SU-DHL-6 (cell line): ENCODE results near the gene SLF2.
A peak's percentile ranks its signal among the peaks of the same experiment; 100 is the strongest.

Experiments
- H2AFZ ChIP-seq: fragments of 200-600 bp; sonication (generic); 2 replicates; pipeline ENCODE4 v1.6.1; 2014; ENCODE audit warnings: low read depth, mild to moderate bottlenecking, moderate library complexity, mixed read lengths, antibody characterized with exemption, low read length; ENCODE audit not compliant: severe bottlenecking
- H3F3A ChIP-seq: fragments of 200-600 bp; shearing (Covaris generic); 2 replicates; pipeline ENCODE4 v1.6.0; 2016; ENCODE audit warnings: antibody characterized with exemption, mild to moderate bottlenecking; ENCODE audit not compliant: insufficient read depth
- H3K27ac ChIP-seq: fragments of 200-600 bp; sonication (generic); 2 replicates; pipeline ENCODE4 v1.5.1; 2016; ENCODE audit warnings: low read depth, mild to moderate bottlenecking, low read length, moderate library complexity, mixed read lengths
- H3K27me3 ChIP-seq: fragments of 200-600 bp; sonication (generic), shearing (Covaris generic); 2 replicates; pipeline ENCODE4 v1.6.0; 2014; ENCODE audit warnings: mild to moderate bottlenecking, low read length
- H3K36me3 ChIP-seq: fragments of 200-600 bp; sonication (generic); 2 replicates; pipeline ENCODE4 v1.6.1; 2014; ENCODE audit warnings: mild to moderate bottlenecking, low read length, mixed read lengths
- H3K4me2 ChIP-seq: fragments of 300-600, 200-600 bp; shearing (Covaris generic), sonication (generic); 2 replicates; pipeline ENCODE4 v1.6.0; 2014; ENCODE audit warnings: low read length, low read depth, mild to moderate bottlenecking; ENCODE audit not compliant: poor library complexity, severe bottlenecking
- H3K4me3 ChIP-seq: fragments of 200-600 bp; sonication (generic); 2 replicates; pipeline ENCODE4 v1.5.1; 2014; ENCODE audit warnings: antibody characterized with exemption, low read length, mild to moderate bottlenecking, mixed read lengths; ENCODE audit not compliant: insufficient read depth, poor library complexity, severe bottlenecking
- H3K79me2 ChIP-seq: fragments of 200-600 bp; sonication (generic); 2 replicates; pipeline ENCODE4 v1.6.1; 2014; ENCODE audit warnings: mild to moderate bottlenecking, low read length, moderate library complexity; ENCODE audit not compliant: insufficient read depth
- H3K9ac ChIP-seq: fragments of 200-600 bp; sonication (generic); 2 replicates; pipeline ENCODE4 v1.7.0; 2014; ENCODE audit warnings: mild to moderate bottlenecking, low read length
- H3K9me2 ChIP-seq: fragments of 200-600 bp; sonication (generic); replicated peaks from 2 replicates; pipeline ENCODE4 v1.6.1; 2014; ENCODE audit warnings: low read length; ENCODE audit not compliant: insufficient read depth
- H3K9me3 ChIP-seq: fragments of 200-600 bp; sonication (generic); 2 replicates; pipeline ENCODE4 v1.6.1; 2014; ENCODE audit warnings: low read length, mixed read lengths; ENCODE audit not compliant: insufficient read depth
- H4K20me1 ChIP-seq: fragments of 200-600 bp; sonication (generic); 2 replicates; pipeline ENCODE4 v1.6.1; 2014; ENCODE audit warnings: low read depth, mild to moderate bottlenecking, antibody characterized with exemption, low read length, moderate library complexity, mixed read lengths
- CTCF ChIP-seq: fragments of 200-600 bp; sonication (generic); IDR thresholded peaks from one replicate; pipeline ENCODE4 v1.5.1; 2017; ENCODE audit warnings: antibody characterized with exemption, mild to moderate bottlenecking, low read length, moderate library complexity; ENCODE audit not compliant: insufficient read depth, poor library complexity, severe bottlenecking
- EZH2phosphoT487 ChIP-seq: fragments of 200-600 bp; sonication (generic), shearing (Covaris generic); conservative IDR thresholded peaks from 2 replicates; pipeline ENCODE4 v1.6.1; 2018; ENCODE audit warnings: mild to moderate bottlenecking, antibody characterized with exemption, low read length, moderate library complexity, mixed read lengths

Gene SLF2

GRCh38 chr10:100908378-100908777 is 4.4 kb upstream of the SLF2 start:
- TF ChIP-seq CTCF (no peak), EZH2phosphoT487 (no peak)
- Histone ChIP-seq H3K4me2 (no peak overlapping the region), H3K79me2 (peaks cover 5% of the 10 kb centered on the region), H2AFZ (no peak overlapping the region), H3K27me3 (no peaks in the 10 kb centered on the region), H3K9ac (no peak overlapping the region), H3K9me2 (no peaks in the 10 kb centered on the region), H3F3A (no peaks in the 10 kb centered on the region), H4K20me1 (peaks cover 1% of the 10 kb centered on the region; the same call in 1 of the 2 replicates), H3K27ac (no peak overlapping the region), H3K36me3 (no peaks in the 10 kb centered on the region), H3K9me3 (no peaks in the 10 kb centered on the region), H3K4me3 (no peak overlapping the region)

GRCh38 chr10:100909501-100910263 is 3.1 kb upstream of the SLF2 start:
- Histone ChIP-seq H3K9ac (no peak overlapping the region), H3K27ac (no peak overlapping the region), H2AFZ (no peak overlapping the region)

GRCh38 chr10:100911472-100911871 is 1.3 kb upstream of the SLF2 start:
- Histone ChIP-seq H3K4me2 (peak overlapping the region; percentile 65), H3K9ac (peak overlapping the region; percentile 98), H3K9me3 (no peaks in the 10 kb centered on the region), H3F3A (0 out of 2 replicates have a peak, but pooled peaks cover 9% of the 10 kb centered on the region), H4K20me1 (peaks cover 27% of the 10 kb centered on the region), H3K27me3 (no peaks in the 10 kb centered on the region), H3K4me3 (no peak overlapping the region), H2AFZ (peak overlapping the region; percentile 79), H3K36me3 (peaks cover 21% of the 10 kb centered on the region), H3K27ac (no peak overlapping the region), H3K9me2 (no peaks in the 10 kb centered on the region), H3K79me2 (peaks cover 31% of the 10 kb centered on the region)
- no peak for TF ChIP-seq CTCF

More at GRCh38 chr10:100909501-100910263, 3.1 kb upstream of the SLF2 start:
- Histone ChIP-seq H3K27me3 (no peaks in the 10 kb centered on the region), H3F3A (no peaks in the 10 kb centered on the region), H3K9me3 (no peaks in the 10 kb centered on the region), H4K20me1 (peaks cover 14% of the 10 kb centered on the region), H3K9me2 (no peaks in the 10 kb centered on the region), H3K36me3 (0 out of 2 replicates have a peak, but pooled peaks cover 6% of the 10 kb centered on the region), H3K4me3 (no peak overlapping the region), H3K79me2 (peaks cover 18% of the 10 kb centered on the region), H3K4me2 (no peak overlapping the region)
- TF ChIP-seq CTCF, result no peak
- no peak for TF ChIP-seq EZH2phosphoT487
